Bronchial epithelial cell (primary cell): Measurements from ENCODE around the gene RAPGEFL1. TPM values are rescaled to one million over a fixed set of nuclear protein-coding genes. Genes with fewer than 3 reads are reported as not detected.
"Not testable (repeated sequence)": the region's sequence is repeated elsewhere in the genome, so short reads cannot be mapped to it uniquely, and the experiment has no call there.

Experiments used
- DNase-seq: peaks from one replicate; pipeline ENCODE4 v3.0.0-alpha.2; 2010; ENCODE audit warnings: low read depth
- FAIRE-seq: peaks from 2 replicates; lab custom pipeline; 2011; peaks lifted over from hg19 to GRCh38; lab: Jason Lieb, UNC
- H3K27me3 ChIP-seq: 2 replicates; pipeline ENCODE4 v1.5.1; 2011; ENCODE audit warnings: low read length; ENCODE audit not compliant: control insufficient read depth, insufficient read depth
- H3K36me3 ChIP-seq: 2 replicates; pipeline ENCODE4 v1.5.1; 2011; ENCODE audit warnings: low read length; ENCODE audit not compliant: control insufficient read depth, insufficient read depth
- H3K4me3 ChIP-seq: 2 replicates; pipeline ENCODE4 v1.5.1; 2011; ENCODE audit warnings: mild to moderate bottlenecking, low read depth, low read length, control low read depth
- CTCF ChIP-seq: IDR thresholded peaks from 2 replicates; pipeline ENCODE4 v1.5.1; 2011; ENCODE audit warnings: mild to moderate bottlenecking, moderate library complexity, low read length, control low read depth, inconsistent platforms; ENCODE audit not compliant: insufficient read depth, severe bottlenecking
- total RNA-seq: library from RNA; depleted of rRNA; stranded (reverse); fragments of >200 nt; gene quantifications from 2 replicates; pipeline ENCODE4 v1.2.1, GENCODE V29; 2014

RAPGEFL1 gene
- total RNA-seq, 1 donor from 2014 or later, result 11.1 TPM

GRCh38 chr17:40218740-40219593, 41.7 kb downstream of the RAPGEFL1 start, which contains the start of gene WIPF2:
Gene WIPF2, plus strand, starts transcription at chr17:40219304. Its CDS starts 37,156 bp downstream, at chr17:40256460.
- Histone ChIP-seq H3K4me3 (peak within 1 kb of the TSS; percentile 59), H3K27me3 (no peaks in the 10 kb centered on the region), H3K36me3 (peaks cover 2% of the 10 kb centered on the region)
- FAIRE-seq, result no peak
- peak; percentile 89 for DNase-seq
- TF ChIP-seq CTCF, result peak; percentile 87

- FAIRE-seq (peak; percentile 36), DNase-seq (peak; percentile 60)
- TF ChIP-seq CTCF, result no peak
Observed at GRCh38 chr17:40219594-40220338, 42.5 kb downstream of the RAPGEFL1 start.

GRCh38 chr17:40224718-40225550, 47.7 kb downstream of the RAPGEFL1 start:
- Histone ChIP-seq H3K36me3 (peaks cover 2% of the 10 kb centered on the region), H3K27me3 (no peaks in the 10 kb centered on the region), H3K4me3 (no peak overlapping the region)
- FAIRE-seq (peak; percentile 75), DNase-seq (peak; percentile 22)
- no peak for TF ChIP-seq CTCF

More at GRCh38 chr17:40219594-40220338, 42.5 kb downstream of the RAPGEFL1 start:
- peak overlapping the region; percentile 59 for H3K4me3 ChIP-seq
- no peaks in the 10 kb centered on the region for H3K27me3 ChIP-seq
- peaks cover 2% of the 10 kb centered on the region for H3K36me3 ChIP-seq

- not testable (repeated sequence) for H3K27me3 ChIP-seq, DNase-seq, FAIRE-seq, H3K36me3 ChIP-seq, H3K4me3 ChIP-seq
Observed at GRCh38 chr17:40229146-40229545, 51.9 kb downstream of the RAPGEFL1 start.

GRCh38 chr17:40230670-40231069, 53.4 kb downstream of the RAPGEFL1 start:
- FAIRE-seq (no peak), DNase-seq (no peak)
- TF ChIP-seq CTCF, result no peak
- H3K36me3 ChIP-seq, result peaks cover 2% of the 10 kb centered on the region
- no peaks in the 10 kb centered on the region for H3K27me3 ChIP-seq
- no peak overlapping the region for H3K4me3 ChIP-seq

- not testable (repeated sequence) for H3K4me3 ChIP-seq, FAIRE-seq, H3K27me3 ChIP-seq, DNase-seq, H3K36me3 ChIP-seq
Observed at GRCh38 chr17:40231928-40232327, 54.7 kb downstream of the RAPGEFL1 start.
